Measurements from ENCODE around the gene HDHD5.

DNA sequence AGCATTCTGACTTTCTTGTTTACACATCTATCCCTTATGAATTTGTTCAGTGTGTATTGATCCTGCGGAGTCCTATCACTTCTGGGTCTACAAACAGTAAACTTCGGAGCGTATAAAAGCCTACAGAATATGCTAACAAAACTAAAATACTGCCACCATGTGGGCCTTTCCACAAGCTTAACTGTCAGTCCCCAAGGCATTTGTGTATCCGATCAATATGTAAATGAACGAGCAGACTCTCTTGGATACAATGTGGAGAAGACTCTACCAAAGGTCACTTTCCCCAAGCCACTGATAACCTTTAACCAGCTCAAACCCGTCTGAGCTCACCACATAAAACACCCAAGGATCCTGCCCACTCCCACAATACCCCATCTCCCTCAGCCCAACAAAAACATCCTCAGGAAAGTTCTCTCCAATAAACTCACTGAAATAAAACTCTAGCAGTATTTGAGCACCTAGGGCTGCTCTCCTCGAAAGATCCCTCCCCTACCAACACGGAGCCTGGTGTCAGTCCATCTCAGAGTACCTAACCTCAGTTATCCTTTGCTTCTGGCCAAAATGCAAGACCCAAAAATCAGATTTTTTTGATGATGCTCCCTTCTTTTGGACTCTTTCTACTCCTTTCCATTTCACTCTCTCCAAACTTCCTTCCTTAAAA, 42.3 kb upstream of the HDHD5 start:
- TF ChIP-seq, protein P1, sequence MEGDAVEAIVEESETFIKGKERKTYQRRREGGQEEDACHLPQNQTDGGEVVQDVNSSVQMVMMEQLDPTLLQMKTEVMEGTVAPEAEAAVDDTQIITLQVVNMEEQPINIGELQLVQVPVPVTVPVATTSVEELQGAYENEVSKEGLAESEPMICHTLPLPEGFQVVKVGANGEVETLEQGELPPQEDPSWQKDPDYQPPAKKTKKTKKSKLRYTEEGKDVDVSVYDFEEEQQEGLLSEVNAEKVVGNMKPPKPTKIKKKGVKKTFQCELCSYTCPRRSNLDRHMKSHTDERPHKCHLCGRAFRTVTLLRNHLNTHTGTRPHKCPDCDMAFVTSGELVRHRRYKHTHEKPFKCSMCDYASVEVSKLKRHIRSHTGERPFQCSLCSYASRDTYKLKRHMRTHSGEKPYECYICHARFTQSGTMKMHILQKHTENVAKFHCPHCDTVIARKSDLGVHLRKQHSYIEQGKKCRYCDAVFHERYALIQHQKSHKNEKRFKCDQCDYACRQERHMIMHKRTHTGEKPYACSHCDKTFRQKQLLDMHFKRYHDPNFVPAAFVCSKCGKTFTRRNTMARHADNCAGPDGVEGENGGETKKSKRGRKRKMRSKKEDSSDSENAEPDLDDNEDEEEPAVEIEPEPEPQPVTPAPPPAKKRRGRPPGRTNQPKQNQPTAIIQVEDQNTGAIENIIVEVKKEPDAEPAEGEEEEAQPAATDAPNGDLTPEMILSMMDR (IDR thresholded peaks at IDR 0.05; ENCODE audit: low read depth, low read length, missing input control) = peak; percentile 63
- TF ChIP-seq, protein P2, sequence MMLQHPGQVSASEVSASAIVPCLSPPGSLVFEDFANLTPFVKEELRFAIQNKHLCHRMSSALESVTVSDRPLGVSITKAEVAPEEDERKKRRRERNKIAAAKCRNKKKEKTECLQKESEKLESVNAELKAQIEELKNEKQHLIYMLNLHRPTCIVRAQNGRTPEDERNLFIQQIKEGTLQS (IDR thresholded peaks at IDR 0.05) = no peak
- TF ChIP-seq, protein P3, sequence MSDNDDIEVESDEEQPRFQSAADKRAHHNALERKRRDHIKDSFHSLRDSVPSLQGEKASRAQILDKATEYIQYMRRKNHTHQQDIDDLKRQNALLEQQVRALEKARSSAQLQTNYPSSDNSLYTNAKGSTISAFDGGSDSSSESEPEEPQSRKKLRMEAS (IDR thresholded peaks at IDR 0.05) = peak; percentile 31
- TF ChIP-seq, protein P4, sequence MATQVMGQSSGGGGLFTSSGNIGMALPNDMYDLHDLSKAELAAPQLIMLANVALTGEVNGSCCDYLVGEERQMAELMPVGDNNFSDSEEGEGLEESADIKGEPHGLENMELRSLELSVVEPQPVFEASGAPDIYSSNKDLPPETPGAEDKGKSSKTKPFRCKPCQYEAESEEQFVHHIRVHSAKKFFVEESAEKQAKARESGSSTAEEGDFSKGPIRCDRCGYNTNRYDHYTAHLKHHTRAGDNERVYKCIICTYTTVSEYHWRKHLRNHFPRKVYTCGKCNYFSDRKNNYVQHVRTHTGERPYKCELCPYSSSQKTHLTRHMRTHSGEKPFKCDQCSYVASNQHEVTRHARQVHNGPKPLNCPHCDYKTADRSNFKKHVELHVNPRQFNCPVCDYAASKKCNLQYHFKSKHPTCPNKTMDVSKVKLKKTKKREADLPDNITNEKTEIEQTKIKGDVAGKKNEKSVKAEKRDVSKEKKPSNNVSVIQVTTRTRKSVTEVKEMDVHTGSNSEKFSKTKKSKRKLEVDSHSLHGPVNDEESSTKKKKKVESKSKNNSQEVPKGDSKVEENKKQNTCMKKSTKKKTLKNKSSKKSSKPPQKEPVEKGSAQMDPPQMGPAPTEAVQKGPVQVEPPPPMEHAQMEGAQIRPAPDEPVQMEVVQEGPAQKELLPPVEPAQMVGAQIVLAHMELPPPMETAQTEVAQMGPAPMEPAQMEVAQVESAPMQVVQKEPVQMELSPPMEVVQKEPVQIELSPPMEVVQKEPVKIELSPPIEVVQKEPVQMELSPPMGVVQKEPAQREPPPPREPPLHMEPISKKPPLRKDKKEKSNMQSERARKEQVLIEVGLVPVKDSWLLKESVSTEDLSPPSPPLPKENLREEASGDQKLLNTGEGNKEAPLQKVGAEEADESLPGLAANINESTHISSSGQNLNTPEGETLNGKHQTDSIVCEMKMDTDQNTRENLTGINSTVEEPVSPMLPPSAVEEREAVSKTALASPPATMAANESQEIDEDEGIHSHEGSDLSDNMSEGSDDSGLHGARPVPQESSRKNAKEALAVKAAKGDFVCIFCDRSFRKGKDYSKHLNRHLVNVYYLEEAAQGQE (IDR thresholded peaks at IDR 0.05) = no peak
- TF ChIP-seq SP1 (IDR thresholded peaks at IDR 0.05) (peak; percentile 42), JUND (IDR thresholded peaks at IDR 0.05) (no peak), EGR1 (IDR thresholded peaks at IDR 0.05; ENCODE audit: low read depth in 2 of 2) (no peak), TAF1 (conservative IDR thresholded peaks at IDR 0.05) (no peak)

Measured in liver (tissue), 3 donors.